Mesodermal cell (in vitro differentiated cells): Measurements from ENCODE around the gene CACNA2D1.

Source experiments
- H3K27ac ChIP-seq: 2 replicates; pipeline ENCODE4 v1.7.0; 2013; ENCODE audit warnings: mild to moderate bottlenecking, low read depth, low read length, moderate library complexity; ENCODE audit not compliant: severe bottlenecking
- H3K36me3 ChIP-seq: 2 replicates; pipeline ENCODE4 v1.7.1; 2013; ENCODE audit warnings: mild to moderate bottlenecking, low read length, moderate library complexity; ENCODE audit not compliant: control insufficient read depth, insufficient read depth
- H3K4me1 ChIP-seq: one replicate; pipeline ENCODE4 v1.7.1; 2013; ENCODE audit warnings: mild to moderate bottlenecking, low read length; ENCODE audit not compliant: insufficient read depth, control insufficient read depth, poor library complexity, severe bottlenecking
- H3K4me3 ChIP-seq: 2 replicates; pipeline ENCODE4 v1.7.0; 2013; ENCODE audit warnings: low read length, control low read depth, mild to moderate bottlenecking; ENCODE audit not compliant: insufficient read depth, poor library complexity, severe bottlenecking; ENCODE audit errors: extremely low read depth
- H3K9me3 ChIP-seq: 2 replicates; pipeline ENCODE4 v1.7.1; 2013; ENCODE audit warnings: mild to moderate bottlenecking, low read length, moderate library complexity; ENCODE audit not compliant: control insufficient read depth
- WGBS, 2 experiments: methylation state at CpG; one replicate each; pipeline ENCODE4 v1.1.5; 2013; ENCODE audit warnings: missing lambda C conversion rate in 2 of 2; ENCODE audit not compliant: insufficient coverage in 2 of 2; 5-methylcytosine and 5-hydroxymethylcytosine counted together

The CACNA2D1 gene

DNA sequence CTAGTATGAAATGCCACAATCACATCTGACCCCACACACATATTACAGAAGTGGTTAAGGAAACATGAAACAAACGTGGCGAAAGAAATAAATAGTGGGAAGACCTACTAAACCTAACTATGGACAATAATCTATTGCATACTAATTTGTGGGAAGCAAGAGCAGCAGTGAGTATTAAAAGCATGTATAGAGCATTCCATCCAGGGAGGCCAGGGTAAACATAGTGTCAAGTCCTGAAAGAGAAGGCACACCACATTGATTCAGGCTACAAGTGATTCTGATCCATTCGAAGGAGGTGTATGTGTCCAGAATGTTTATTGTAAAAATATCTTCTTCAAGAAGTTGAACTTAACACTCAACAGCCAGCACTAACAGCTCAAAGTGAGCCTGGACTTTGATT is 29.2 kb downstream of the CACNA2D1 start:
- H3K9me3 ChIP-seq = peaks cover 2% of the 10 kb centered on the region
- H3K4me3 ChIP-seq = no peak overlapping the region
- H3K27ac ChIP-seq = no peak overlapping the region
- peaks cover 2% of the 10 kb centered on the region for H3K36me3 ChIP-seq
- no peaks in the 10 kb centered on the region for H3K4me1 ChIP-seq
- WGBS, 2 experiments = no CpG with 5 or more reads among the region's 3 CpGs

GRCh38 chr7:82413237-82413636 is 30.3 kb downstream of the CACNA2D1 start:
- Histone ChIP-seq H3K27ac (no peak overlapping the region), H3K9me3 (no peaks in the 10 kb centered on the region), H3K4me1 (no peaks in the 10 kb centered on the region), H3K4me3 (no peak overlapping the region), H3K36me3 (peaks cover 2% of the 10 kb centered on the region)

DNA sequence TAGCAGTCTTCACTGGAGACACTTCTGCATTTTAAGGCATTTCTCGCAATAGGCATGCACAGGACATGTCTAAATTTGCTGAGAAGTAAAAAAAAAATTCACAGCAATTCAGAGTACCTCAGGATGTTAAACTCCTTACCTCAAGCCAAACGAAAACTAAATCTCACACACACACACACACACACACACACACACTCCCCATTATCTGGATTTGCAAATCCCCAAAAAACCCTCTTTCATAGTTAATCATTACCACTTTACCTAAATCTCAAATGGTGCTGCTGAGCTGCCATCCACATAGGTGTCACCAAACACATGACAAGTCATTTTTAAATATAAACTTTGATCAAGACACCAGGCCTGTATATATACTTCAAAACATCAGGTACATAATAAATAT is 31.8 kb downstream of the CACNA2D1 start:
- H3K27ac ChIP-seq = no peak overlapping the region
- H3K9me3 ChIP-seq = no peaks in the 10 kb centered on the region
- no peaks in the 10 kb centered on the region for H3K4me1 ChIP-seq
- H3K4me3 ChIP-seq = no peak overlapping the region
- WGBS, 2 experiments = 83% methylated on average over 2 of the region's 2 CpGs; no CpG with 5 or more reads in 1 of the 2 experiments
- no peaks in the 10 kb centered on the region for H3K36me3 ChIP-seq

GRCh38 chr7:82410461-82410860 is 33.1 kb downstream of the CACNA2D1 start:
- Histone ChIP-seq H3K27ac (no peak overlapping the region), H3K36me3 (no peaks in the 10 kb centered on the region), H3K4me3 (no peak overlapping the region), H3K9me3 (no peaks in the 10 kb centered on the region), H3K4me1 (no peaks in the 10 kb centered on the region)
- 83 to 96% methylated on average over 9 to 10 of the region's 10 CpGs for WGBS, 2 experiments

GRCh38 chr7:82406937-82407336 is 36.6 kb downstream of the CACNA2D1 start:
- H3K4me3 ChIP-seq = no peak overlapping the region
- 100% methylated on average over 1 of the region's 1 CpG; no CpG with 5 or more reads in 1 of the 2 experiments for WGBS, 2 experiments
- no peak overlapping the region for H3K27ac ChIP-seq

GRCh38 chr7:82405301-82405700 is 38.3 kb downstream of the CACNA2D1 start:
- Histone ChIP-seq H3K36me3 (peaks cover 5% of the 10 kb centered on the region), H3K9me3 (no peaks in the 10 kb centered on the region), H3K4me3 (no peak overlapping the region), H3K27ac (no peak overlapping the region), H3K4me1 (no peaks in the 10 kb centered on the region)
- WGBS, 2 experiments = no CpG with 5 or more reads among the region's 1 CpG

More at GRCh38 chr7:82406937-82407336, 36.6 kb downstream of the CACNA2D1 start:
- H3K4me1 ChIP-seq = no peaks in the 10 kb centered on the region
- no peaks in the 10 kb centered on the region for H3K9me3 ChIP-seq
- H3K36me3 ChIP-seq = peaks cover 5% of the 10 kb centered on the region

DNA sequence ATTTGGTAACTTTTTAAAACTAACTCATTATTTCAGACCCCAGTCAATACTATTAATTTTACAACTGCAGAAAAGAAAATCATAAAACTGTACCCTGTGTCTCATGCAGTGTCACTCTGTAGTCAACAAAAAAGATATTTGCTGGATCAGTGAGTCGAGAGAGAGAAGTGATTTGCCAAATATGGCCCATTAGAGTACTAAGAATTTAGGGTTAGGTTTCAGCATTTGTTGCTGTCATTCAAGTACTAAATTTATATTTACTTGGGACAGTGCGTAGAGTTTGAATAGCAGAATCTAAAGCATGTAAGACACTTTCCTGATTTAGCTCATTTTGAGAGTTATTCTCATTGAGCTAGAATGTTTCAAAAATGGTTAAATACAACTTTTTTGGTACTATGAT is 38.9 kb downstream of the CACNA2D1 start:
- 100% methylated on average over 1 of the region's 2 CpGs; no CpG with 5 or more reads in 1 of the 2 experiments for WGBS, 2 experiments
- no peak overlapping the region for H3K27ac ChIP-seq
- no peaks in the 10 kb centered on the region for H3K4me1 ChIP-seq
- H3K4me3 ChIP-seq = no peak overlapping the region
- peaks cover 5% of the 10 kb centered on the region for H3K36me3 ChIP-seq
- no peaks in the 10 kb centered on the region for H3K9me3 ChIP-seq

DNA sequence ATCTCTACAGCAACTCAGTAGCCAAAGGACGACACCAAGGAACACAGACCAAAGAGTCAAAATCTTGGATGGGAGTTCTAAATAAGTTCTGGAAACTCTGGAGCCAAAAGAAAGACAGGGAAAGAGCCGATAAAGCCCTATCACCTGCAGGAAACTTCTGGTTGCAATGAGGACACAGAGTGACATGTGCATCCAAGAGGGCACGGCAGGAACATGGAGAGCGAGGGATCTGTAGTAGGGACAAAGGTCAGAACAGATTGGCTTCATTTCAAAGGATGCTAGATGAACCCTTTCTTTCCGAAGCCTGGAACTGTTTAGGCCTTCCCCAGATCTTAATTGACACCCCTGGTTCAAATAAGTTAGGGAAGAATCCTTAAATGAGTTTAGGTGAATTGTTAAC is 39.5 kb downstream of the CACNA2D1 start:
- Histone ChIP-seq H3K4me3 (no peak overlapping the region), H3K36me3 (peaks cover 5% of the 10 kb centered on the region), H3K4me1 (no peaks in the 10 kb centered on the region), H3K9me3 (no peaks in the 10 kb centered on the region), H3K27ac (no peak overlapping the region)
- 91 to 99% methylated on average over 4 of the region's 5 CpGs for WGBS, 2 experiments

DNA sequence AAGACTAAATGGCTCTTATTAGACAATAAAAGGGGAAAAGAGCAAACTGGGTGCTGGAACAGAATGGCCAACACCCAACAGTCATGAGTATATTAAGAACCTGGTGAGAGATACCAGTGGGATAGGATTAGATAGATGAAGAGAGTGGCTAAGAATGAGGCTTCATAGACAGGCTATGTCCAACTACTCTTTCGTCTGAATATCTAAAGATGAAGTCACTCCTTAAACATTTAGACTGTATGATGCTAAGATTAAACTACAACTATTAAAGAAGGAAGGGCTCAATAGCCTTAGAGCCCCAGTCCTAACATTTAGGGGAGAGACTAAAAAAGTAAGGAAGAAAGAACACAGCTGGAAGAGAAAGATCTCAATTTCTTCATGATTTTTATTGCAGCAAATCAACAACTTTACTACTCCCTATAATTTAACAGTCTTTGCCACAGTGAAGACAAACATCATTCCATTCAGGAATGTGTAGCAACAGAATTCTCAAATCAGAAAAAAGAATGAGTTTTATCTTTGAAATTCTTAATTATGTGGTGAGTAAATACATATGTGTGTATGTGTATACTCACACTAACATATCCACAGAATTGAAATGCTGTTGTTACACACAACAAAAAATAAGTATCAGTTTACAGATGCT is 45.6 kb downstream of the CACNA2D1 start:
- no CpG with 5 or more reads among the region's 1 CpG for WGBS, 2 experiments
- H3K27ac ChIP-seq = no peak overlapping the region
- H3K4me1 ChIP-seq = no peaks in the 10 kb centered on the region
- no peaks in the 10 kb centered on the region for H3K9me3 ChIP-seq
- no peaks in the 10 kb centered on the region for H3K36me3 ChIP-seq
- H3K4me3 ChIP-seq = no peak overlapping the region

DNA sequence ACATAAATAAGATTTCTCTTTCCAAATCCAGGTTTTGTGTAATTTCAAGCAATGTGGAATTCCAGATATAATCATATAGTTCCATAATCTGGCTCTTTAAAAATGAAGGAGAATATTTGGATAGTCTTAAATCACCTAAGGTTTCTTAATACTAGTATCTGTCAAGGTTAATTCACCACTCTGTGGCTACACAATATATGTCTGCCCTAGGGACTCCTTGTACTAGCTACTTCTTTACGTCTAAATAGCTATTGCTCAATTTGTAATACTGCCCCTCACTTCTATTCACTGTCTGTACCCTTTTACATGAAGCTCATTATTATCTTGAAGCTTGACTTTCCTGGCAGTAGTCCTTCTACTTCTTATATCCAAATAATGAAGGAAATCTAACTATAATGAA is 47.2 kb downstream of the CACNA2D1 start:
- Histone ChIP-seq H3K4me3 (no peak overlapping the region), H3K27ac (no peak overlapping the region), H3K9me3 (peaks cover 5% of the 10 kb centered on the region), H3K36me3 (peaks cover 6% of the 10 kb centered on the region), H3K4me1 (no peaks in the 10 kb centered on the region)
- WGBS, 2 experiments = 86 to 89% methylated on average over 1 of the region's 1 CpG

GRCh38 chr7:82395147-82395546 is 48.4 kb downstream of the CACNA2D1 start:
- peaks cover 4% of the 10 kb centered on the region for H3K4me1 ChIP-seq
- H3K9me3 ChIP-seq = peaks cover 5% of the 10 kb centered on the region
- H3K4me3 ChIP-seq = no peak overlapping the region
- no CpG with 5 or more reads among the region's 4 CpGs for WGBS, 2 experiments
- peaks cover 6% of the 10 kb centered on the region for H3K36me3 ChIP-seq
- H3K27ac ChIP-seq = no peak overlapping the region
